ENCODE measurements around the gene CCN2. TPM values are rescaled to one million over a fixed set of nuclear protein-coding genes. Genes with fewer than 3 reads are reported as not detected.

Gene CCN2
- polyA plus RNA-seq, 1 experiment: 326 TPM

DNA sequence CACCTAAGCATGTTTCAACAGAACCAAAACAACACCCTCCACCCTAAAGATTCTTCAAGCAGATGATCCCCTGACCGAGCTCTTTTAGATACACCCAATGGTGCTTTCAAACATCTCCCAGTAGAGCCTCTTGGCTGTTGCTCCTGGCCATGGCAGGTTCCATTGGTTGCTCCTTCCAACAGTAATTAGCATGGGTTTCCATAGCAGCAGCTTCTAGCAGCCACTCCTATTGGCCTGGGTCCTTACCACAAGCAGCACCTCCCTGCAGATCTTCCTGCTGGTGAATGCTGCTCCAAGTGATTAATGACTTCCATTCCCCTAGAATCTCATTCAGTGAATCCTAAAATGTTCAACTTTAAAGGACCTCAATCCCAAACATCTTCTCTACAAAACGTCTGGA lies 13.9 kb downstream of the CCN2 start:
- DNase-seq (ENCODE audit: low read depth): no peak
- TF ChIP-seq, protein P1, sequence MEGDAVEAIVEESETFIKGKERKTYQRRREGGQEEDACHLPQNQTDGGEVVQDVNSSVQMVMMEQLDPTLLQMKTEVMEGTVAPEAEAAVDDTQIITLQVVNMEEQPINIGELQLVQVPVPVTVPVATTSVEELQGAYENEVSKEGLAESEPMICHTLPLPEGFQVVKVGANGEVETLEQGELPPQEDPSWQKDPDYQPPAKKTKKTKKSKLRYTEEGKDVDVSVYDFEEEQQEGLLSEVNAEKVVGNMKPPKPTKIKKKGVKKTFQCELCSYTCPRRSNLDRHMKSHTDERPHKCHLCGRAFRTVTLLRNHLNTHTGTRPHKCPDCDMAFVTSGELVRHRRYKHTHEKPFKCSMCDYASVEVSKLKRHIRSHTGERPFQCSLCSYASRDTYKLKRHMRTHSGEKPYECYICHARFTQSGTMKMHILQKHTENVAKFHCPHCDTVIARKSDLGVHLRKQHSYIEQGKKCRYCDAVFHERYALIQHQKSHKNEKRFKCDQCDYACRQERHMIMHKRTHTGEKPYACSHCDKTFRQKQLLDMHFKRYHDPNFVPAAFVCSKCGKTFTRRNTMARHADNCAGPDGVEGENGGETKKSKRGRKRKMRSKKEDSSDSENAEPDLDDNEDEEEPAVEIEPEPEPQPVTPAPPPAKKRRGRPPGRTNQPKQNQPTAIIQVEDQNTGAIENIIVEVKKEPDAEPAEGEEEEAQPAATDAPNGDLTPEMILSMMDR (IDR thresholded peaks at IDR 0.05; ENCODE audit: insufficient read depth, low read depth, low read length): no peak
- Histone ChIP-seq H3K27me3 (ENCODE audit: control insufficient read depth, insufficient read depth, low read length) (no peaks in the 10 kb centered on the region), H3K4me3 (ENCODE audit: low read depth, low read length) (no peak overlapping the region), H3K36me3 (ENCODE audit: control insufficient read depth, insufficient read depth, low read length) (no peaks in the 10 kb centered on the region)
- POLR2A ChIA-PET: interaction anchor here (1.6 to 2.0 kb wide), 2 partner anchors 10 to 14 kb away, joined by 6 read pairs; partner anchors contain the start of gene CCN2
- CTCF ChIA-PET: interaction anchor here (1.1 to 2.6 kb wide), 4 partner anchors 12 to 547 kb away, joined by 3 to 15 read pairs (median 8); no protein-coding TSS in a partner anchor

DNA sequence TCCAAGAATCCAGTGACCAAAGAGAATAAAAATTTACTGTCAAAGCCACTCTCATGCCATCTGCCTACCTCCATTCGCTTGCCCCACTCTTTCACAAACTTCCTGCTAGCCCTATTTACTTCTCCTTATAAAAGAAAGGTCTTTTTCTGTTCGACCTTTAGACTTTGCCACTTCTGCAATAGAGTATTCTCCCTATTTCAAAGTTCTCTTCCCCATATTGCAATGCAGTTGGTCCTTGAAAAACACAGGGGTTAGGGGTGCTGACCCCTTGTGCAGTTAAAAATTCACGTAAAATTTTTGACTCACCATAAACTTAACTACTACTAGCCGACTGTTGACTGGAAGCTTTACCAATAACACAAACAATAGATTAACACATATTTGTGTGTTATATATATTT lies 15.0 kb downstream of the CCN2 start:
- Histone ChIP-seq H3K27me3 (ENCODE audit: control insufficient read depth, insufficient read depth, low read length) (no peaks in the 10 kb centered on the region), H3K36me3 (ENCODE audit: control insufficient read depth, insufficient read depth, low read length) (no peaks in the 10 kb centered on the region), H3K4me3 (ENCODE audit: low read depth, low read length) (no peak overlapping the region)
- no peak for DNase-seq (ENCODE audit: low read depth)
- POLR2A ChIA-PET: no interaction called here
- CTCF ChIA-PET: interaction anchor here (1.0 kb wide), 1 partner anchor 13 kb away, joined by 3 read pairs; no protein-coding TSS in a partner anchor
- TF ChIP-seq, protein P1 (IDR thresholded peaks at IDR 0.05; ENCODE audit: insufficient read depth, low read depth, low read length): no peak

DNA sequence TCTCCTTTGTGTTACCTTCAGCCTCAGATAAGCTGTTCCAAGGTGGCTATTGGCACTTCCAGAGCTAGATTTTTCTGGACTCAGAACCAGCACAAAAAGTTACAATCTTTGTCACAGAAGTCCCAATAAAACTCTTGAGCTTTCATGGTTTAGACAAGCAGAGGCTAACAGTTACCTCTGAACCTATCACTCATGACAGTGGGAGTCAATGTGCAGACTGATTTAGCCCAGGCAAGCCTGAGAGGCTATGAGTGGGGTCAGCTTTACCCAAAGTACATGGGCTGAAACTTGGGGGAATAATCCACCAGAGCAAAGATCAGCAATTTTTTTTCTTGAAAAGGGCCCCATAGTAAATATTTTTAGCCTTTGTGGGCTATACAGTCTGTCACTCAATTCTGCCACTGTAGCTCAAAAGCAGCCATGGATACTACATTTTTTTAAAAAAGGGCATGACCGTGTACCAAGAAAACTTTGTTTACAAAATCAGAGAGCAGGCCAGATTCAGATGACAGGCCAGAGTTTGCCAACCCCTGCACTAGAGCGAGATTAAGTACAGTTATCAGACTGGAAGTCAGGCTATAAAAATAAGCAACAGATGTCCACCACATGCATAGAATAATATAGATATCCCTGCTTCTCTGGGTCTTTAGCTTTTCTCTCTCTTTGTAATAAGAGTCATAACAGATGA lies 20.0 kb downstream of the CCN2 start:
- Histone ChIP-seq H3K27me3 (ENCODE audit: control insufficient read depth, insufficient read depth, low read length) (no peaks in the 10 kb centered on the region), H3K4me3 (ENCODE audit: low read depth, low read length) (no peak overlapping the region), H3K36me3 (ENCODE audit: control insufficient read depth, insufficient read depth, low read length) (no peaks in the 10 kb centered on the region)
- POLR2A ChIA-PET: interaction anchor here (0.9 kb wide), 1 partner anchor 20 kb away, joined by 4 read pairs; no protein-coding TSS in a partner anchor
- TF ChIP-seq, protein P1 (IDR thresholded peaks at IDR 0.05; ENCODE audit: insufficient read depth, low read depth, low read length): no peak
- DNase-seq (ENCODE audit: low read depth): no peak
- CTCF ChIA-PET: interaction anchor here (0.9 to 2.6 kb wide), 7 partner anchors 16 to 366 kb away, joined by 3 to 12 read pairs (median 3); no protein-coding TSS in a partner anchor

DNA sequence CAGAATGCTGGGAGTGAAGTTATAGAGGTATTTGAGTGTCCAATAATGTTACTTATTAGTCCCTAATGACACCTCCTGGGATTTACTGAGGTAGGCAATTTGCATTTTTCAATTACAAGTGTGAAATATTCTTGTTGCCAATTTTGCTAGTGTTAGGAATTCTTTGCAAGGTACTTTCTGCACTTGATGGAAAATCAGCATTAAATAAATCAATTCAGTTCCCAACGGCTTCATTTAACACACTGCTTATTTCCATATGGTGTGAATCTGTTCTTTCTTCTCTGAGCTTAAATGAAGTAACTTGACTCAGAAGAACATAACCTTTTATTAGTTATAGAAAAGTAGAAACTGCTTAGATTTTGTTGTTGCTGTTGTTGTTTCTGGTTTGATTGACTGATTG lies 21.2 kb downstream of the CCN2 start:
- TF ChIP-seq, protein P1 (IDR thresholded peaks at IDR 0.05; ENCODE audit: insufficient read depth, low read depth, low read length): no peak
- H3K4me3 ChIP-seq (ENCODE audit: low read depth, low read length): no peak overlapping the region
- ChIA-PET POLR2A (no interaction called here), CTCF (interaction anchor here (1.8 to 2.6 kb wide), 2 partner anchors 288 to 329 kb away, joined by 7 to 12 read pairs; no protein-coding TSS in a partner anchor)
- no peaks in the 10 kb centered on the region for H3K36me3 ChIP-seq (ENCODE audit: control insufficient read depth, insufficient read depth, low read length)
- no peak for DNase-seq (ENCODE audit: low read depth)
- H3K27me3 ChIP-seq (ENCODE audit: control insufficient read depth, insufficient read depth, low read length): no peaks in the 10 kb centered on the region

DNA sequence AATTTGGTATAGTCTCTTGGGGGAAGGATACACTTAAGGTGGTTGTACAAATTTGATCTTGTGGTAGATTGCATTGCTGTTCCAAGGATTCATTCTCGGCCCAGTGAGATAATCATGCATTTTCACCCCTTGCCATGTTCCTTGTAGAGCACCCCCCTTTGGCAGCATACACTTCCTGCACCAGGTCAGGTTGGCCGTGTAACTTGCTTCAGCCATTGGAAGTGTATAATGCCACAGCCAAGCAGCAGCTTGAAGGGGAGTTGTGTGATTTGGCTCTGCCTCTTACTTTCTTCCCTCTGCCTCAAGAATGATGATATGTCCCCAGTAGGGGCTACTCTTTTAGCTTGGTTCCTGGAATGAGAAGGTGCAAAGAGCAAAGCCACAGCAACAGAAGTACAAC lies 21.9 kb downstream of the CCN2 start:
- no peak for DNase-seq (ENCODE audit: low read depth)
- no peak overlapping the region for H3K4me3 ChIP-seq (ENCODE audit: low read depth, low read length)
- TF ChIP-seq, protein P1 (IDR thresholded peaks at IDR 0.05; ENCODE audit: insufficient read depth, low read depth, low read length): no peak
- no peaks in the 10 kb centered on the region for H3K27me3 ChIP-seq (ENCODE audit: control insufficient read depth, insufficient read depth, low read length)
- no peaks in the 10 kb centered on the region for H3K36me3 ChIP-seq (ENCODE audit: control insufficient read depth, insufficient read depth, low read length)
- ChIA-PET CTCF (interaction anchor here (1.2 to 2.6 kb wide), 2 partner anchors 330 to 348 kb away, joined by 4 to 12 read pairs; no protein-coding TSS in a partner anchor), POLR2A (no interaction called here)
